Heart left ventricle (tissue), 13 donors: ENCODE measurements around the gene CYB5A.

ENCODE experiments used
- POLR2A ChIP-seq, 2 donors: fragments of 450-650 bp; IDR thresholded peaks; one replicate each; pipeline ENCODE4 v1.6.1; 2017; ENCODE audit warnings: antibody characterized with exemption in 2 of 2, mild to moderate bottlenecking in 2 of 2, moderate library complexity in 2 of 2
- TF ChIP-seq, protein P1 (sequence below), 12 donors: fragments of 200-600 bp; sonication (generic) in 4 of 12; IDR thresholded peaks; one replicate each; pipeline versions ENCODE4 v1.5.0 to v1.8.0; 2018 to 2022; ENCODE audit warnings: antibody characterized with exemption in 12 of 12, mild to moderate bottlenecking in 5 of 12
- donor health status: ischemic (EF 13 %, LVEDD 7.1; RV severe dilation, severe dysfunction).
- donor health status: DM: no; HTN: yes; CAD: no.
- donor health status: DM: no; HTN: no; CAD: no.
- donor health status: ischemic (EF 25% LVEDD 6.9; RV normal size, moderate dysfunction).
- donor health status: ischemic (EF 25% LVEDD 5.7; RV mildly dilated, moderate dysfunction).
- donor health status: ischemic (EF 35%, LVEDD 5.7; RV mildly dilated, moderate dysfunction).
- donor health status: nonischemic (EF 11% LVEDD 7.7; RV severe dilation, severe dysfunction).
- donor health status: DM: yes; HTN: yes; CAD: no.
- donor health status: PGD.
- donor health status: ischemic (EF 29% LVEDD 5.4; RV normal size, mild dysfunction).
- donor health status: nonischemic (EF 23%, LVEDD 6.1; RV moderate dilation, normal function).

DNA sequence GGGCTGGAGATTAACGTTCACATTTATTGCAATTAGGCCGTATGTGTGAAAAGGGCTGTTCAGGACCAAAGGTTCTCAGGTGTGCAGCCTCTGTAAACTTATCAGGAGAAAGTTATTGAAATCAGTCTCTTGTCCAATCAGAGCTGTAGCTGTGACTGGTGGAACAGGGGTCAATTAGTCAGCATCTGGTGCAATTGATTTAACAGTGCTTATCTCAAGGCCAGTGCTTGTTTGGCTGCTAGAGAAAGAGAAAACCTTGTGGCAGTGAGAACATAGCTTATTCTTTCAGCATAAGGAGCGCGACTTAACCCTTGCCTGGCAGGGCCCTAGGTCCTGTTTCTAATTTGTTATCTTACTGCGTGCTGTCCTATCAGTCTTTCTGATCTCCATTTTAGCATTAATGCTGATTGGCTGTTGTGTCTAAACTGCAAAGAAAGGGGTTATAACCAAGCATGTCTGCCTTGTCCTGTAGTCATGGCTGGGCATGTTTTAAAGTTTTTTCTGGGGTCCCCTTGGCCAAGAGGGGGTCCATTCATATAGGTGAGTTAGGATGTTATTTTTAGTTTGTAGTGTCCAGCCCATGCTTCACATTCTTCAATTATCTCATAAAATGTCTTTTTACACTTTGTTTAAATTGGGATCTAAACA is 66.4 kb downstream of the CYB5A start:
- TF ChIP-seq, protein P1, sequence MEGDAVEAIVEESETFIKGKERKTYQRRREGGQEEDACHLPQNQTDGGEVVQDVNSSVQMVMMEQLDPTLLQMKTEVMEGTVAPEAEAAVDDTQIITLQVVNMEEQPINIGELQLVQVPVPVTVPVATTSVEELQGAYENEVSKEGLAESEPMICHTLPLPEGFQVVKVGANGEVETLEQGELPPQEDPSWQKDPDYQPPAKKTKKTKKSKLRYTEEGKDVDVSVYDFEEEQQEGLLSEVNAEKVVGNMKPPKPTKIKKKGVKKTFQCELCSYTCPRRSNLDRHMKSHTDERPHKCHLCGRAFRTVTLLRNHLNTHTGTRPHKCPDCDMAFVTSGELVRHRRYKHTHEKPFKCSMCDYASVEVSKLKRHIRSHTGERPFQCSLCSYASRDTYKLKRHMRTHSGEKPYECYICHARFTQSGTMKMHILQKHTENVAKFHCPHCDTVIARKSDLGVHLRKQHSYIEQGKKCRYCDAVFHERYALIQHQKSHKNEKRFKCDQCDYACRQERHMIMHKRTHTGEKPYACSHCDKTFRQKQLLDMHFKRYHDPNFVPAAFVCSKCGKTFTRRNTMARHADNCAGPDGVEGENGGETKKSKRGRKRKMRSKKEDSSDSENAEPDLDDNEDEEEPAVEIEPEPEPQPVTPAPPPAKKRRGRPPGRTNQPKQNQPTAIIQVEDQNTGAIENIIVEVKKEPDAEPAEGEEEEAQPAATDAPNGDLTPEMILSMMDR (IDR thresholded peaks at IDR 0.05): no peak
- no peak for TF ChIP-seq POLR2A (IDR thresholded peaks at IDR 0.05)
